Duodenal mucosa (tissue), 2 donors: ENCODE results near the gene FLOT1.

Experiments used
- H3K27ac ChIP-seq: one replicate; pipeline ENCODE4 v1.7.0; 2013; ENCODE audit warnings: low read depth, low read length
- H3K27me3 ChIP-seq, 2 donors: one replicate each; pipeline ENCODE4 v1.7.0; 2013; ENCODE audit warnings: low read length in 2 of 2, control low read depth in 1 of 2; ENCODE audit not compliant: insufficient read depth in 2 of 2, control insufficient read depth in 1 of 2
- H3K36me3 ChIP-seq, 2 donors: one replicate each; pipeline ENCODE4 v1.7.0; 2013; ENCODE audit warnings: low read length in 2 of 2, control low read depth in 1 of 2; ENCODE audit not compliant: insufficient read depth in 2 of 2, control insufficient read depth in 1 of 2
- H3K4me1 ChIP-seq, 2 donors: one replicate each; pipeline ENCODE4 v1.7.0; 2013; ENCODE audit warnings: low read length in 2 of 2, control low read depth in 1 of 2; ENCODE audit not compliant: insufficient read depth in 2 of 2, control insufficient read depth in 1 of 2
- H3K4me3 ChIP-seq, 2 donors: one replicate each; pipeline ENCODE4 v1.7.0; 2013; ENCODE audit warnings: low read length in 2 of 2, low read depth in 1 of 2
- H3K9ac ChIP-seq, 2 donors: one replicate each; pipeline ENCODE4 v1.7.0; 2013; ENCODE audit warnings: low read length in 2 of 2, low read depth in 1 of 2
- H3K9me3 ChIP-seq, 2 donors: one replicate each; pipeline ENCODE4 v1.7.0; 2013; ENCODE audit warnings: low read length in 2 of 2, control low read depth in 1 of 2; ENCODE audit not compliant: control insufficient read depth in 1 of 2

Gene FLOT1

GRCh38 chr6:30716879-30717128 is 25.7 kb downstream of the FLOT1 start:
- Histone ChIP-seq H3K4me3 (peak overlapping the region; percentile 66 to 83), H3K9me3 (no peaks in the 10 kb centered on the region), H3K27me3 (no peaks in the 10 kb centered on the region), H3K9ac (peak overlapping the region; percentile 35 to 68), H3K27ac (peak overlapping the region; percentile 80), H3K36me3 (peaks cover 9 to 23% of the 10 kb centered on the region in 2 donors), H3K4me1 (peaks cover 11 to 16% of the 10 kb centered on the region in 2 donors)

DNA sequence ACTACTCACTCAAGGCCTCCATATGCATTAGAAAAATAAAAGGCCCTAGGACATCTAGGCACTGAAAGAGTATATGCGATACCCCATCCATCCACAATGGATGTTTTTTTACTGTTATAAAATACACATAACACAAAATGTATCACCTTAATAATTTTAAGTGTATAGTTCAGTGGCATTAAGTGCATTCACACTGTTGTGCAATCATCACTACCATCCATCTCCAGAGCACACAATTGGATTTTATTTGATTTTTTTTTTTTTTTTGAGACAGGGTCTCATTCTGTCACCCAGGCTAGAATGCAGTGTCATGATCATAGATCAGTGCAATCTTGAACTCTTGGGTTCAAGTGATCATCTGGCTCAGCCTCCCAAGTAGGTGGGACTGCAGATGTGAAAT is 28.2 kb downstream of the FLOT1 start:
- Histone ChIP-seq H3K4me1 (peaks cover 8 to 13% of the 10 kb centered on the region in 2 donors), H3K36me3 (peaks cover 13 to 41% of the 10 kb centered on the region in 2 donors)

DNA sequence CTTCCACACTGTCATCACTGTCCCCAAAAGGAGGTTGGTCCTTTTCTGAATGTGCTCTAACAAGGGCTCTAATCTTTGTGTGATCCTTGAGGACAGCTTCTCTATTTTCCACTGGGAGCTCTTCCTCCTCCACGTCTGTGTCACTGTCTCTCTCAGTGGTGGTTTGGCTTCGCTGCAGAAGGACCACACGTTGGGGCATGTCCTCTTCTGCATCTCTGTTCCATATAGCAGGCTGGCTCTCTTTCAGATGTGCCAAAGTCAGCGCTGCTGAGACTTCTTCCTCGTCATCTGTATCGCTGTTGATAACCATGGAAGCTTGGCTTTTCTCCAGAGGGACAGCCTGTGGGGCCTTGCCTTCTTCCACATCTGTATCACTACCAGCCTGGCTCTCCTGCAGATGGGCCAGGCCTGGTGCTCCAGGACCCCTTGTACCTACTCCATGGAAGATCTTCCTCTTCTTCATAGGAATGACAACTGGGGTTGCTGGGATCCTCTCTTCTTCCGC is 30.0 kb downstream of the FLOT1 start:
- no peak overlapping the region for H3K4me3 ChIP-seq
- H3K36me3 ChIP-seq: peaks cover 13 to 45% of the 10 kb centered on the region in 2 donors

More for the DNA sequence above, 28.2 kb downstream of the FLOT1 start:
- Histone ChIP-seq H3K27ac (no peak overlapping the region), H3K9ac (no peak overlapping the region), H3K27me3 (no peaks in the 10 kb centered on the region), H3K9me3 (no peaks in the 10 kb centered on the region), H3K4me3 (no peak overlapping the region)

GRCh38 chr6:30711758-30712380 is 30.6 kb downstream of the FLOT1 start:
- no peak overlapping the region for H3K27ac ChIP-seq
- no peak overlapping the region for H3K9ac ChIP-seq
- peaks cover 13 to 45% of the 10 kb centered on the region in 2 donors for H3K36me3 ChIP-seq
- H3K4me1 ChIP-seq: peaks cover 4 to 9% of the 10 kb centered on the region in 2 donors
- no peaks in the 10 kb centered on the region for H3K9me3 ChIP-seq
- no peak overlapping the region for H3K4me3 ChIP-seq
- H3K27me3 ChIP-seq: no peaks in the 10 kb centered on the region

More for the DNA sequence above, 30.0 kb downstream of the FLOT1 start:
- no peaks in the 10 kb centered on the region for H3K9me3 ChIP-seq
- H3K27me3 ChIP-seq: no peaks in the 10 kb centered on the region
- no peak overlapping the region for H3K27ac ChIP-seq
- peaks cover 4 to 7% of the 10 kb centered on the region in 2 donors for H3K4me1 ChIP-seq
- no peak overlapping the region for H3K9ac ChIP-seq

GRCh38 chr6:30709101-30709868 is 33.2 kb downstream of the FLOT1 start:
- Histone ChIP-seq H3K4me3 (no peak overlapping the region), H3K27me3 (no peaks in the 10 kb centered on the region), H3K36me3 (peaks cover 13 to 48% of the 10 kb centered on the region in 2 donors), H3K9ac (no peak overlapping the region), H3K4me1 (peaks cover 0 to 3% of the 10 kb centered on the region in 2 donors), H3K9me3 (no peaks in the 10 kb centered on the region), H3K27ac (no peak overlapping the region)

DNA sequence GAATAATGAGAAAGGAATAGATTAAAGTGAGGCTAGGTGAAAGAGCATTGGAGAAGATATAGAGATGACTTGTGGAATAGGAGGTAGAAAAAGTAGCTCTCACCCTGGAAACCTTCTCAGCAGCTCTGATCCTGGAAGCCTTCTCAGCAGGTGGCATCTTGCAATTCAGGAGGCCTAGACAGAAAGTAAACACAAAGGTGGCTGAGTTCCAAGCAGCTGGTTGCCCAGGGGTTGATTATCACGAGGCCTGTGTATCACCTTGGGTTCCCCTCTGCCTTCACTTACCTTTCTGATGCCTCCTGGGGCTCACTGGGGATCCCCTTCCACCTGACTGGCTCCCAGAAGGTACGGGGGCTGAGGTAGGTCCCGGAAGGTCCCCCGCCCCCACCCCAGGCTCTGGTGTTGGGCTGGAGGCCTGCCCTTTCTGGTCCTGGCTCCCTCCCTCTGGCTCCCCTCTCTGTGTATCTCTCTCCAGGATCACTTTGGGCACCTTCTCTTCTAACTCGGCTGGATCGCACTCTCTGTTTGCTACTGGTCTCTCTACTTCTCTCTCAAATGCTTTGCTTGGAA is 35.1 kb downstream of the FLOT1 start:
- peaks cover 13 to 42% of the 10 kb centered on the region in 2 donors for H3K36me3 ChIP-seq
- H3K9ac ChIP-seq: no peak overlapping the region
- peaks cover 0 to 3% of the 10 kb centered on the region in 2 donors for H3K4me1 ChIP-seq
- no peak overlapping the region for H3K4me3 ChIP-seq
- no peaks in the 10 kb centered on the region for H3K27me3 ChIP-seq
- H3K9me3 ChIP-seq: no peaks in the 10 kb centered on the region
- H3K27ac ChIP-seq: no peak overlapping the region

- Histone ChIP-seq H3K9me3 (no peaks in the 10 kb centered on the region), H3K9ac (no peak overlapping the region), H3K4me3 (no peak overlapping the region), H3K36me3 (peaks cover 5 to 27% of the 10 kb centered on the region in 2 donors), H3K4me1 (peaks cover 0 to 3% of the 10 kb centered on the region in 2 donors), H3K27ac (no peak overlapping the region), H3K27me3 (no peaks in the 10 kb centered on the region)
Measured at GRCh38 chr6:30705620-30706019, 36.9 kb downstream of the FLOT1 start.

DNA sequence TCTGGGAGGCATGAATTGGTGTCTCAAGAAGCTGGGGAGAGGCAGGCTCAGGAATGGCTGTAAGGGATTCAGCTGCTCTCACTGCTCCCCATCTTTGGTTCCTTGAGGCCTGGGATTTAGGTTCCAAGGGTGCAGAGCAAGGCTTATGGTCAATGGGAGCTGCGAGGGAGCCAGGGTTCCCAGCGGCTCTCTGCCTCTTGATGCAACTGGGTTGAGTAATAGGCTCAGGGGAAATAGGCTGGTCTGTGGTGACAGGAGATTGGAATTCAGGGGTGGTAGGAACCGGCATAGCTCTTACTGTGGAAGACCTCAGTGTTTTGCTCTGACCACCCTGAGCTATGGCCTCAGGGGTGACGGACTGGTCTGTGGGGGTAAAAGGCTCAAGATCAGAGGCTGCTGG is 38.7 kb downstream of the FLOT1 start:
- H3K4me1 ChIP-seq: peaks cover 0 to 3% of the 10 kb centered on the region in 2 donors
- H3K4me3 ChIP-seq: no peak overlapping the region
- no peaks in the 10 kb centered on the region for H3K27me3 ChIP-seq
- H3K9me3 ChIP-seq: no peaks in the 10 kb centered on the region
- no peak overlapping the region for H3K27ac ChIP-seq
- no peak overlapping the region for H3K9ac ChIP-seq
- H3K36me3 ChIP-seq: peaks cover 5 to 25% of the 10 kb centered on the region in 2 donors

- peaks cover 0 to 3% of the 10 kb centered on the region in 2 donors for H3K4me1 ChIP-seq
- no peak overlapping the region for H3K9ac ChIP-seq
- H3K9me3 ChIP-seq: no peaks in the 10 kb centered on the region
- H3K27me3 ChIP-seq: no peaks in the 10 kb centered on the region
- peaks cover 5 to 20% of the 10 kb centered on the region in 2 donors for H3K36me3 ChIP-seq
- no peak overlapping the region for H3K27ac ChIP-seq
- H3K4me3 ChIP-seq: no peak overlapping the region
Measured at GRCh38 chr6:30703011-30703410, 39.5 kb downstream of the FLOT1 start.

- Histone ChIP-seq H3K9me3 (no peaks in the 10 kb centered on the region), H3K36me3 (peaks cover 5 to 20% of the 10 kb centered on the region in 2 donors), H3K27me3 (no peaks in the 10 kb centered on the region), H3K4me3 (no peak overlapping the region), H3K4me1 (no peaks in the 10 kb centered on the region), H3K27ac (no peak overlapping the region), H3K9ac (no peak overlapping the region)
Measured at GRCh38 chr6:30700340-30700739, 42.1 kb downstream of the FLOT1 start.
